Brain microvascular endothelial cell (primary cell): ENCODE data around the gene DYDC2.
"Not testable (repeated sequence)": the region's sequence is repeated elsewhere in the genome, so short reads cannot be mapped to it uniquely, and the experiment has no call there.

ENCODE experiments used
- DNase-seq: peaks from one replicate; pipeline ENCODE4 v3.0.0-alpha.2; 2020
- H3K27ac ChIP-seq: fragments of 250-450 bp; sonication (Bioruptor Pico); 2 replicates; pipeline ENCODE4 v1.5.1; 2020; ENCODE audit warnings: mild to moderate bottlenecking, moderate library complexity
- H3K27me3 ChIP-seq: fragments of 250-450 bp; sonication (Bioruptor Pico); replicated peaks from 2 replicates; pipeline ENCODE4 v1.5.1; 2020; ENCODE audit warnings: mild to moderate bottlenecking
- H3K36me3 ChIP-seq: fragments of 250-450 bp; sonication (Bioruptor Pico); replicated peaks from 2 replicates; pipeline ENCODE4 v1.5.1; 2020; ENCODE audit warnings: mild to moderate bottlenecking
- H3K4me3 ChIP-seq: 2 replicates; pipeline ENCODE4 v1.5.1; 2011; ENCODE audit warnings: low read depth, mild to moderate bottlenecking, control low read depth, low read length, moderate library complexity
- in situ Hi-C: cut with HindIII; loops from 2 replicates; pipeline ENCODE4 v1.10.0; 2017; ENCODE audit warnings: low sequenced_read_pairs, low pct_ligation_motif_present
- TF ChIP-seq, protein P1 (sequence below): IDR thresholded peaks from 2 replicates; pipeline ENCODE4 v1.5.1; 2011; ENCODE audit warnings: low read depth, mild to moderate bottlenecking, moderate library complexity, low read length, control low read depth, inconsistent platforms; ENCODE audit errors: missing control alignments

Gene DYDC2

DNA sequence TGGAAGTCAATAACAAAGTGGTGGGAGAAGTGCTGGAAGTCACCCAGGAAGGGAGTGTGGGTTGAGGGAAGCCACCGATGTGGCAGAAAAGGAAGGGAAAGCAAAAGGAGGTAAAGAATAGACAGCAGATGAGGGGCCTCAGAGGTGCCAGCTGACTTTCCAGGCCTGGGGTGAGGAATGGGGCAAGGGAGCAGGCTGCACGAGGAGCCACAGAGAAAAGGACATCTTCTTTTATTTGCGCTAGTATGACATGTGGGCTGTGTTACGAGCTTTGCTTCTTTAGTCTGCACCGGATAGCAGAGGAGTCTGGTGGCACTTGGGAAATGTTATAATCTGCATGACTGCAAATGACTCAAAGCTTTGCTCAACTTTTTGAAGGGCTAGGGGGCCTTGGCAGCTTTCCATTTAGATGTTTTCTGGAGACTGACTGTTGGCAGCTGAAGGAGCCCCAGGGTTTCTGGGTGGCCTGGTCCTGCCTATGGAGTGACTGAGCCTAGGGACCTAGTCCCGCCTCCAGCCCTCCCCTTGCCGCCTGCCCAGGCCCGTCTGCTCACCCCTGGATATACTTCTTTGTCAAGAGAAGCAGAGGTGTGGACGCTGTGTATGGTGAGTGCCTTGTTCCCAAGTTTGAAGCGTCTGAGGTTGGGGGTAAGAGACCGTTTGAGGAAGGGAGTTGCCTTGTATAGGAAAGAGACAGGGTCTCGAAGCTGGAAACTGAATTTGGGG, 56.9 kb downstream of the DYDC2 start:
- Histone ChIP-seq H3K27me3 (peaks cover 2% of the 10 kb centered on the region), H3K27ac (no peak overlapping the region), H3K4me3 (no peak overlapping the region), H3K36me3 (no peaks in the 10 kb centered on the region)
- in situ Hi-C loops: no loop called here
- peak; percentile 59 for DNase-seq
- TF ChIP-seq, protein P1, sequence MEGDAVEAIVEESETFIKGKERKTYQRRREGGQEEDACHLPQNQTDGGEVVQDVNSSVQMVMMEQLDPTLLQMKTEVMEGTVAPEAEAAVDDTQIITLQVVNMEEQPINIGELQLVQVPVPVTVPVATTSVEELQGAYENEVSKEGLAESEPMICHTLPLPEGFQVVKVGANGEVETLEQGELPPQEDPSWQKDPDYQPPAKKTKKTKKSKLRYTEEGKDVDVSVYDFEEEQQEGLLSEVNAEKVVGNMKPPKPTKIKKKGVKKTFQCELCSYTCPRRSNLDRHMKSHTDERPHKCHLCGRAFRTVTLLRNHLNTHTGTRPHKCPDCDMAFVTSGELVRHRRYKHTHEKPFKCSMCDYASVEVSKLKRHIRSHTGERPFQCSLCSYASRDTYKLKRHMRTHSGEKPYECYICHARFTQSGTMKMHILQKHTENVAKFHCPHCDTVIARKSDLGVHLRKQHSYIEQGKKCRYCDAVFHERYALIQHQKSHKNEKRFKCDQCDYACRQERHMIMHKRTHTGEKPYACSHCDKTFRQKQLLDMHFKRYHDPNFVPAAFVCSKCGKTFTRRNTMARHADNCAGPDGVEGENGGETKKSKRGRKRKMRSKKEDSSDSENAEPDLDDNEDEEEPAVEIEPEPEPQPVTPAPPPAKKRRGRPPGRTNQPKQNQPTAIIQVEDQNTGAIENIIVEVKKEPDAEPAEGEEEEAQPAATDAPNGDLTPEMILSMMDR: no peak

DNA sequence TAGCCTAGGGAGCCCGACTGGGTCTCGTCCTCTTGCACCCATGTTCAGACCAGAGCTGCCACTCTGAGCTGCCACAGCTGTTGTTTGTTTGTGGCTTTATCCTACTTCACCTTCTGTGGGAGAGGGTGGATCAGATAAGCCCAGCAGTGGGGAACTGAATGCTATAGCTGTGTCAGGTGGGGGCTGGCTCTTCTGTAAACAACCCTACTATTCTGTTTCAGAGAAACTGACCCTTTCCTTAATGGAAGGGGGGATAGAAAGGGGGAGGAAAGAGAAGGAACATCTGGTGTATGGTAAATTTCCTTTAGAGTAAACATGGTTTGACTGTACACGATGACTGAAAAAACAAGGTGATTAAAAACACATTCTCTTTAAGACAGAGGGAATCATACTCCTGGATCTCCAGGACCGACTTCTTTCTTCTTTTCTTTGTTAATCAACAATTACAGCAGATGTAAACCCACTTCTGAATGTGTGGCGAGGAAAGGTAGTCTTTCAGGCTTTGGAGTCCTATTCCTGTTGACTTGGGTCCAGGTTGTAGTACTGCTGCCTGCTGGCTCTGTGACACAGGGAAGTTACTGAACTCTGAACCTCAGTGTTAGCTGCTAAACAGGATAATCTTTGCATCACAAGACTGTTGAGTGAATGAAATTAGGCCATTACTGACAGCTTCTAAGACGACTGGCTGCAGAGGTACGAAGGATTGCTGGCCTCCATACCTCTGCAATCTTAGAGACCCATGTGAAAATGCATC, 57.7 kb downstream of the DYDC2 start:
- Histone ChIP-seq H3K4me3 (no peak overlapping the region), H3K27ac (no peak overlapping the region), H3K36me3 (no peaks in the 10 kb centered on the region), H3K27me3 (no peaks in the 10 kb centered on the region)
- DNase-seq: no peak
- TF ChIP-seq, protein P1: no peak
- in situ Hi-C loops: no loop called here

DNA sequence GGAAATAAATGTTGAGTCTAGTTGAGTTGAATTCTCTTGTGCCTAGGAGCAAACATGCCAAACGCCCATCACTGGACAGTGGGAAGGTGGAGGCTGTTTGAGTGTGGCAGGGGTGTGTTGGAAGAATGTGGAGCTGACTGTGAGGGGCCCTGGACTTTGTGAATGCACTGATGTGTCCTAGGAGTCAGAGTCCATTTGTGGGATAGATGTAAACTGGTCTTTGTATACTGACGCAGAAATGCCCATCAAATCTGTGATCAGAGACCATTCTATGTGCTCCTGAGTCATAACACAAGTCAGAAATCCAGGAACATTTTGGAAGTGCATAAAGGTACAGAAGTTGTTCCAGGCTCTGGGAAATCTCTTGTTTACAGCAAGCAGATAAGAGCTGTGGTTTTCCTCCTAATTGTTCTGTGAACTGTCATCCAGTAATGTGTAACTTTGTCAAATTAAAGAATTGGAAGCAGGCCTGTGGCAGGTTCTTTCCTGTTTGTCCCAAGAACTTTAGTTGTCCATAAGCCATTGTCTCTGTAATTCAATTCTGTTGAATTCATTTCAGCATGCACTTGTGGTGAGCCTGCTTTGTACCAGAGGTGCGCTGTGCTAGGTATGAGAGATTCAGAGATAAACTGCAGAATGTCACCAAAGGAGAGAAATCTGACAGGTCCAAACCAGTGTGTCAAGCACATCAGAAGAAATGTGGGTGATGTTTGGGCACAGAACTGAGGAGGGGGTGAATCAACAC, 59.3 kb downstream of the DYDC2 start:
- H3K27ac ChIP-seq: no peak overlapping the region
- no peaks in the 10 kb centered on the region for H3K27me3 ChIP-seq
- TF ChIP-seq, protein P1: no peak
- in situ Hi-C loops: no loop called here
- H3K4me3 ChIP-seq: no peak overlapping the region
- no peaks in the 10 kb centered on the region for H3K36me3 ChIP-seq
- DNase-seq: no peak

DNA sequence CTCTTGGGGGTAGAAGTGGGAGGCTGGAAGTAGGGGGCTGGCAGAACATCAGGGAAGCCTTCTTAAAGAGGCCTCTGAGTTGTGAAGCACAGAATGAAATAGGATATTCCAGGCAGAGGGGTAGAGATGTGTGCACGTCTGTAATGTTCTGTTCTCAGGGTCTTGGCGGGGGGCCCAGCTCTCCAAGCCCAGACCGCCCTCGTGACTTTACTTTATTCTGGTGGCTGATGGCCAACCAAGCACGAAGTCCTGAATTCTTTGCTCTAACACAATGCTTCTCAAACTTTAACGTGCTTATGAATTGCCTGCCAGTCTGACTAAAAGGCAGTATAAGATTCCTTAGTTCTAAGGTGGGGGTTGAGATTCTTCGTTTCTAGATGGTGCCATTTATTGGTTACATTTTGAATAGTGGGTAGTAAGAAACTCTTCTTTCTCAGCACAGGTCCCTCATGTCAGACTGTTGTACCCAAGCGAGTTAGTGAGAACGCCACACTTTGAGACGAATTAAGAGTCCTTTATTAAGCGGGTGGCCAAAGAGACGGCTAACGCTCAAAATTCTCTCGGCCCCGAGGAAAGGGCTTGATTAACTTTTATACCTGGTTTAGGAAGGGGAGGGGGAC, 60.0 kb downstream of the DYDC2 start:
- Histone ChIP-seq H3K27me3 (no peaks in the 10 kb centered on the region), H3K27ac (no peak overlapping the region), H3K4me3 (no peak overlapping the region), H3K36me3 (no peaks in the 10 kb centered on the region)
- TF ChIP-seq, protein P1: no peak
- in situ Hi-C loops: no loop called here
- peak; percentile 20 for DNase-seq

DNA sequence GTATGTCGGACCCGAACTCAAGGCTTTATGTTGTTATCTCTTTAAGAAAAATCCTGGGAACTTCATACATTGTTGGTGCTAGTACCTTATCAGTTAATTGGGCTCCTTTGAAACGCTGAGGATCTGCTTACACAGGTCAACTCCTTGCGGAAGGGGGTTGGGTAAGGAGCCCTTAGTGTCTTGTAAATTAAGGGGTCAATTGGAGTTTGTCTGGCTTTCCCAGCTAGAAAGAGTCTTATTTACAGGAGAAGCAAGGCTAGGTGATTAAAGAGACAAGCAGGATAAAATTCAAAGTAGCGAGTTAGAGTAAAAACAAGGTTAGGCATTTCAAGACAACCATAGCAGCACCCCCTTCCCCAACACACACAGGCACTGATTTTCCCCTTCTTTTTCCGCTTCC, 60.7 kb downstream of the DYDC2 start:
- H3K4me3 ChIP-seq, H3K27ac ChIP-seq, H3K27me3 ChIP-seq, DNase-seq, in situ Hi-C loops, H3K36me3 ChIP-seq: not testable (repeated sequence)
